Central memory CD4-positive, alpha-beta T cell (primary cell): ENCODE measurements around the gene HPS1.
"Not testable (repeated sequence)": the region's sequence is repeated elsewhere in the genome, so short reads cannot be mapped to it uniquely, and the experiment has no call there.

Experiments used
- DNase-seq: peaks from one replicate; pipeline ENCODE4 v3.0.0; 2022

The HPS1 gene

DNA sequence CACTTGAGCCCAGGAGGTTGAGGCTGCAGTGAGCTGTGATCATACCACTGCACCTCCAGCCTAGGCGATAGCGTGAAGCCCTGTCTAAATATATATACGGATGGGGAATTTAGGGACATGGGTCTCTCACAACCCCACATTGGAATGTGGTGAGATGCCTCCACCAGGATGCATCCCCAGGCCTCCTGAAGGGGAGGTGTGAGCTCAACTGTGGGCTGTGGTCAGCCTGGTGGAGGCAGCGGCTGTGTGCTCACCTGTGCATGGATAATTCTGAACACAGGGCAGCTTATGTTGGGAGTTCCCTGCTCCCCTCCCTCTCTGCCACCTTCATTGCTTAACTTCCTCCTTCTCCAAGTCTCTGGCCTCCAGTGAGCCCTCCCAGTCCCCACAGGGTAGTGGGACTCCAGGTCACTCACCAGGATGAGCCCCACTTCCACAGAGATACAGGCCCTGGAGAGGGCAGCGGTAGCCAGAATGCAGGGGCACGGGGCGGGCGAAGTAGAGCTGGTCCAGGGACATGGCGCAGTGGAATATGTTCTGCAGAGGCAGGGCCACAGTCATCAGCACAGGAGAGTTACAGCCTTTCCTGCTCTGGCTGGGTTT, 62.1 kb downstream of the HPS1 start:
- DNase-seq, result no peak

GRCh38 chr10:98383869-98384268, 62.9 kb downstream of the HPS1 start:
- no peak for DNase-seq

DNA sequence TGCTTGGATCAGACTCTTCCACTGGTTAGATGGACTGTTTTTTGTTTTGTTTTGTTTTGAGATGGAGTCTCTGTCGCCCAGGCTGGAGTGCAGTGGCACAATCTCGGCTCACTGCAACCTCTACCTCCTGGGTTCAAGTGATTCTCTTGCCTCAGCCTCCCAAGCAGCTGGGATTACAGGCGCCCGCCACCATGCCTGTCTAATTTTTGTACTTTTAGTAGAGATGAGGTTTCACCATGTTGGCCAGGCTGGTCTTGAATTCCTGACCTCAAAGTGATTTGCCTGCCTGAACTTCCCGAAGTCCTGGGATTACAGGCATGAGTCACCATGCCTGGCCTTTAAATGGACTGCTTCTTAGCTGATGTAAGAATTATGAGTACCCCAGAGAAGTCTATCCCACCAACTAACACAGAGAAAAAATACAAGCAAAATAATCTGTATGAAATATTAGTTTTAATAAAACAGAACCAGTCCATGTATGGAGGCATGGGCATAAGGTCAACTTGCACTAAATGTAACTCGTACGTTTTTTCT, 63.5 kb downstream of the HPS1 start:
- DNase-seq, result not testable (repeated sequence)

DNA sequence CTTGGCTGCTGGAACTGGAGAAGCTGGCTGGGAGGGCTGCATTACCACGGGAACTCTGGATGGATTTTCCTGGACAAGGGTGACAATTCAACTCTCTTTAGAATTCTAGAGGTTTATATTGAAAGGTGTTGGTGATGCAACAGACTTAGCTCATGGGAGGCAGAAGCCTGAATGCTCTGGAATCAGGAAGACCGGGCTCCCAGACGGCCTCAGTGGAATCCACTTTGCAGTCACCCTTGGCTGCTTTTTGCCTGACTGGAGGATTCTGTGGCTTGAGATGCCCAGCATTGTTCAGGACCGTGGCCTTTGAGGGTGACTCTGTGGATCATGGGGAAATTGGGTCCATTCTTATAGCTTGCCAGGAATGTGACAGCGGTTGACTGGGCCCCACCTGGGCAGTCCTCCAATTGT, 64.0 kb downstream of the HPS1 start:
- no peak for DNase-seq

- DNase-seq, result no peak
Observed at GRCh38 chr10:98380493-98381339, 66.0 kb downstream of the HPS1 start.

DNA sequence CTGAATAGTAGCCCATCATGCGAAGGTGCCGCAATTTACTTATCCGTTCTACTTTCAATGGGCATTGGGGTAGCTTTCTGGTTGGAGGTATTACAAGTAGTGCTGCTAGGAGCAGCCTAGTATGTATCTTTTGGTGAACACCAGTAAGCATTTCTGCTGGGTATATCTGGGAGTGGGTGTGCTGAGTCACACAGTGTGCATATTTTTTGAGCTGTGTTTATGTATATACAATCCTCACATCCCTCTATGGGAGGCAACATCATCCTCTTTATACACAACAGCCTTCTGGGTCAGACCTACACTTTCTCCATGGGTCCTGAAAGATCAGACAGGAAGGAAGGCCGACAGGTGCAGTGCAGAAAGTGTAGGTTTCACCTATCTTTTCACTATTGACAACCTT, 68.0 kb downstream of the HPS1 start:
- DNase-seq, result no peak

DNA sequence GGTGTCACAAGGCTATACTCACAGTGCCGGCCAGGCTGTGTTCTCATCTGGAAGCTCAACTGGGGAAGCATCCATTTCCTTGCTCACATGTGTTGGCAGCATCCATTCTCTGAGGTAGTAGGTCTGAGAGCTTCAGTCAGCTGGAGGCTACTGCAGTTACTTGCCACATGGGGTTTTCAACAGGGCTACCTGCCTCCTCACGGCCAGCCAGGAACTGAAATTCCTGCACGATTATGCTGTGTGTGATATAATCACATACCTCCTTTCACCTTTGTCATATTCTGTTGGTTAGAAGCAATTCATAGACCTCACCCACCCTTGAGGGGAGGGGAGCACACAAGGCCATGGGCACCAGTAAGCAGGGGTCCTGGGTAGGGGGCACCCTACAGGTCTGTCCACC, 69.2 kb downstream of the HPS1 start:
- DNase-seq, result no peak

GRCh38 chr10:98377001-98377400, 69.7 kb downstream of the HPS1 start:
- DNase-seq, result no peak

DNA sequence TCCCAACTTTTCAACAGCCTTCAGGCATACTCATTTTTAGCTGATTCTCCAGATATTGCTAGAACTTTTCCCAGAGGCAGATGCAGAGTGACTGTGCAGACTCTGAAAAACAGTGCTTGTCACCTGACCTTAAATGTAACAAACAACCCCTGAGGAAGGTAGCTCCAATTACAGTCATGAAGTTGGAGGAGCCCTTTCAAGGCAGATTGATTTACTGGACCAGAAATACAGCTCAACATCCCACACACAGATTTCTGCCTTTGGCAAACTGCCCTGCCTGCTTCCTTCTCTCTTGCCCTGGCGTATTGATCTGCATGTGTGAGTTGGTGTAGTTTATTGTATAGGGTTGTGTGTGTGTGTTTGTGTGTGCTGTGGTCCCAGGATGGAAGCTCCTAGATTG, 70.2 kb downstream of the HPS1 start:
- DNase-seq, result no peak

- no peak for DNase-seq
Observed at GRCh38 chr10:98374217-98374985, 72.3 kb downstream of the HPS1 start.

GRCh38 chr10:98373260-98374040, 73.3 kb downstream of the HPS1 start:
- DNase-seq, result no peak

GRCh38 chr10:98370831-98371820, 75.6 kb downstream of the HPS1 start:
- no peak for DNase-seq

- no peak for DNase-seq
Observed at GRCh38 chr10:98369801-98370200, 76.9 kb downstream of the HPS1 start.

GRCh38 chr10:98368644-98369043, 78.1 kb downstream of the HPS1 start:
- DNase-seq, result no peak

DNA sequence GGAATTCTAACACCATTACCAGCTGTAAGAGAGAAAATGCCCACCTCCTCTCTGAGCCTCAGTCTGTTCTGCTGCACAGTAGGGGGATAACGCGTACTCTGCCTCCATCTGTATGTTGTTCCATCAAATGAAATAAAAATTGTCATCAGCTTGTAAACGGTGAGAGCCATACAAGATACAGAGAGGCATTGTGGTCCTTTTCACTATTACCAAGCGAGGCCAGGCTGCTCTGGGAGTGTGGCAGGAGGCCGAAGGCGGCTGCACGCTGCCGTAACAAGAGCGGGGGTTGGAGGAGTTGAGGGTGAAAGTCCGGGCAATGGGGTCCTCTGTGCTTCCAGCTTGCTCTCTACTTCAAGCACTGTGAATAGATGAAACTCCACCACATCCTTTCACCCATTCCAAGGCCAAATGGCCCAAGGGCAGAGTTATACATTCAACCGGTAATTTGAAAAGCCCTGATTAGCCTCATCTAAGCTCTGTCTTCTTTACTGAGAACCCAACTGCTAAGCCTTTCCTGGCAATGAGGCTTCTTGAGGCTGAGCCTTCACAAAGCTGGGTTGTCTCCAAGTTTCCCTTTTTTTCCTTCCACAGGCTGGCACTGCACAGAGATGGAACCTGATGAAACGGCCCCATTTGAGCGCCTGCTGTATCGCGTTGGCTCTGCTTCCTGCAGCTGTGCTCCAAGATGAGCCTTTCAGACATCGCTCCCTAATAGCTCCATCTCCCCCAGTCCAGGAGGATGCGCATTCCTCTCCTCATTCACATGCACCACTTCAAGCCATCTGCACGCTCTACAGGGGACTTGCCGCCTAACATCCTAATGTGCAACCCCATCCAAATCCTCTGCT, 78.9 kb downstream of the HPS1 start:
- DNase-seq, result no peak
